ENCODE results near the gene RNF20. TPM values are rescaled to one million over a fixed set of nuclear protein-coding genes. Genes with fewer than 3 reads are reported as not detected.

Gene RNF20
- polyA plus RNA-seq, 2 of the 4 experiments (the other 2 are of a cell fraction) = 32.4 to 54.4 TPM

GRCh38 chr9:101571114-101571513 lies 37.5 kb downstream of the RNF20 start:
- H3K4me2 ChIP-seq = no peak overlapping the region
- CTCF ChIA-PET = interaction anchor here (0.5 to 1.8 kb wide), 3 partner anchors 9 to 122 kb away, joined by 3 to 6 read pairs (median 4); no protein-coding TSS in a partner anchor
- no peak for DNase-seq (ENCODE audit: low read depth in 1 of 2, low spot score in 1 of 2)
- 95% methylated on average over 1 of the region's 1 CpG for WGBS (ENCODE audit: missing lambda C conversion rate)
- no peaks in the 10 kb centered on the region for H3K9me3 ChIP-seq
- no peak overlapping the region for H3K27ac ChIP-seq
- FAIRE-seq = no peak
- H3K4me1 ChIP-seq = no peaks in the 10 kb centered on the region
- no peak for ATAC-seq
- POLR2A ChIA-PET = no interaction called here
- no peak for TF ChIP-seq FOSB (CRISPR knock-in tag; IDR thresholded peaks at IDR 0.05)
- TF ChIP-seq BCL3 (IDR thresholded peaks at IDR 0.05) = no peak
- TF ChIP-seq FOXS1 (CRISPR knock-in tag; IDR thresholded peaks at IDR 0.05) = no peak
- no peak for TF ChIP-seq HES2 (IDR thresholded peaks at IDR 0.05)
- no peak for TF ChIP-seq RFX5 (IDR thresholded peaks at IDR 0.05)
- no peak for TF ChIP-seq KDM5A (IDR thresholded peaks at IDR 0.05)
- TF ChIP-seq EP300 (IDR thresholded peaks at IDR 0.05) = no peak
- no peak for TF ChIP-seq E2F6 (IDR thresholded peaks at IDR 0.05; ENCODE audit: borderline replicate concordance, low read depth)
- no peak for TF ChIP-seq HMGXB4 (CRISPR knock-in tag; IDR thresholded peaks at IDR 0.05; ENCODE audit: borderline replicate concordance)
- no peak for TF ChIP-seq RARB (CRISPR knock-in tag; IDR thresholded peaks at IDR 0.05)
- TF ChIP-seq PHF8 (IDR thresholded peaks at IDR 0.05; ENCODE audit: borderline replicate concordance, low read depth) = no peak
- no peak for TF ChIP-seq POLR2AphosphoS2 (conservative IDR thresholded peaks at IDR 0.05; ENCODE audit: low read length)
- no peak for TF ChIP-seq ELK1 (IDR thresholded peaks at IDR 0.05; ENCODE audit: low read depth, low read length)
- TF ChIP-seq BHLHE40 (IDR thresholded peaks at IDR 0.05; ENCODE audit: low read depth, low read length) = no peak
- TF ChIP-seq CHD4 (IDR thresholded peaks at IDR 0.05; ENCODE audit: borderline replicate concordance) = no peak
- TF ChIP-seq, protein P1, sequence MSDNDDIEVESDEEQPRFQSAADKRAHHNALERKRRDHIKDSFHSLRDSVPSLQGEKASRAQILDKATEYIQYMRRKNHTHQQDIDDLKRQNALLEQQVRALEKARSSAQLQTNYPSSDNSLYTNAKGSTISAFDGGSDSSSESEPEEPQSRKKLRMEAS (IDR thresholded peaks at IDR 0.05) = no peak
- no peak for TF ChIP-seq FOSL2 (IDR thresholded peaks at IDR 0.05)
- TF ChIP-seq FOSL2 (CRISPR knock-in tag; IDR thresholded peaks at IDR 0.05) = no peak
- TF ChIP-seq POLR2A (IDR thresholded peaks at IDR 0.05; ENCODE audit: low read length) = no peak
- TF ChIP-seq TP53 (CRISPR knock-in tag; IDR thresholded peaks at IDR 0.05) = no peak
- no peak overlapping the region for H3K4me3 ChIP-seq

DNA sequence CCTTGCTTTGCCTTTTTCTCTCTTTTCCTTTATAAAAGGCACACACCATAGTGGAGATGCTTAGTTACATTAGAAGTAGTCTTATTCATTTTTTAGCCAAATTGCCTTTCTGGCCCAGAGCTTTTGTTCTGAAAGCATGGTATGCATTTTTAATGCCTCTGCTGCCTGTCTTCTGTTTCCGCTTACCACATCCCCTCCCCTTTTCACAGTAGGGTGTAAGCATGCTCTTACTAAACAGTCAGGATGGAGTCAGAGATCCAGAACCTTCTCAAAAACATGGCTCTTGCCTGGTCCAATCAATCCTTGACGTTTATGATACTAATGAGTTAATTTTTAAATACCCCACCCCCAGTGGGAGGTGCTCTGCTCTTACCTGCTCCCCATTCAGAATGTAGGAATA lies 38.7 kb downstream of the RNF20 start:
- Histone ChIP-seq H3K9me3 (no peaks in the 10 kb centered on the region), H3K4me1 (no peaks in the 10 kb centered on the region), H3K4me2 (no peak overlapping the region), H3K27ac (no peak overlapping the region), H3K4me3 (no peak overlapping the region)
- no peak for FAIRE-seq
- ChIA-PET CTCF (interaction anchor here (0.8 to 1.9 kb wide), 6 partner anchors 9 to 123 kb away, joined by 3 to 7 read pairs (median 5); no protein-coding TSS in a partner anchor), POLR2A (no interaction called here)
- DNase-seq (ENCODE audit: low read depth in 1 of 2, low spot score in 1 of 2) = no peak
- WGBS (ENCODE audit: missing lambda C conversion rate) = 65% methylated on average over 2 of the region's 2 CpGs
- no peak for ATAC-seq
- TF ChIP-seq CHD2 (IDR thresholded peaks at IDR 0.05; ENCODE audit: low read length, partially characterized antibody) (no peak), JUNB (IDR thresholded peaks at IDR 0.05) (no peak), USF2 (IDR thresholded peaks at IDR 0.05) (no peak), CEBPB (IDR thresholded peaks at IDR 0.05) (no peak), RFX5 (IDR thresholded peaks at IDR 0.05) (no peak), POLR2A (IDR thresholded peaks at IDR 0.05; ENCODE audit: low read length) (no peak), ELK1 (IDR thresholded peaks at IDR 0.05; ENCODE audit: low read depth, low read length) (no peak), FOXS1 (CRISPR knock-in tag; IDR thresholded peaks at IDR 0.05) (no peak), KDM5A (IDR thresholded peaks at IDR 0.05) (no peak)
- TF ChIP-seq, protein P2, sequence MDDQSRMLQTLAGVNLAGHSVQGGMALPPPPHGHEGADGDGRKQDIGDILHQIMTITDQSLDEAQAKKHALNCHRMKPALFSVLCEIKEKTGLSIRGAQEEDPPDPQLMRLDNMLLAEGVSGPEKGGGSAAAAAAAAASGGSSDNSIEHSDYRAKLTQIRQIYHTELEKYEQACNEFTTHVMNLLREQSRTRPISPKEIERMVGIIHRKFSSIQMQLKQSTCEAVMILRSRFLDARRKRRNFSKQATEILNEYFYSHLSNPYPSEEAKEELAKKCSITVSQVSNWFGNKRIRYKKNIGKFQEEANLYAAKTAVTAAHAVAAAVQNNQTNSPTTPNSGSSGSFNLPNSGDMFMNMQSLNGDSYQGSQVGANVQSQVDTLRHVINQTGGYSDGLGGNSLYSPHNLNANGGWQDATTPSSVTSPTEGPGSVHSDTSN (IDR thresholded peaks at IDR 0.05) = no peak
